ELF-1 (cell line): ENCODE results near the gene MICAL3.

Source experiments
- DNase-seq: peaks from one replicate; pipeline ENCODE4 v3.0.0-alpha.2; 2016; ENCODE audit warnings: low read depth, low spot score

The MICAL3 gene

GRCh38 chr22:17916226-17916889 is 108.0 kb downstream of the MICAL3 start:
- DNase-seq: no peak

- DNase-seq: no peak
Observed at GRCh38 chr22:17915676-17916075, 108.7 kb downstream of the MICAL3 start.

- DNase-seq: no peak
Observed at GRCh38 chr22:17915188-17915587, 109.2 kb downstream of the MICAL3 start.

- no peak for DNase-seq
Observed at GRCh38 chr22:17914474-17914873, 109.9 kb downstream of the MICAL3 start.

GRCh38 chr22:17913801-17914347 is 110.5 kb downstream of the MICAL3 start:
- no peak for DNase-seq

GRCh38 chr22:17912945-17913721 is 111.2 kb downstream of the MICAL3 start:
- DNase-seq: peak; percentile 36

GRCh38 chr22:17911887-17912286 is 112.5 kb downstream of the MICAL3 start:
- DNase-seq: no peak

GRCh38 chr22:17911312-17911705 is 113.1 kb downstream of the MICAL3 start:
- no peak for DNase-seq

- peak; percentile 88 for DNase-seq
Observed at GRCh38 chr22:17910561-17911311, 113.6 kb downstream of the MICAL3 start.

GRCh38 chr22:17907748-17908051 is 116.7 kb downstream of the MICAL3 start:
- DNase-seq: no peak

GRCh38 chr22:17906978-17907747 is 117.2 kb downstream of the MICAL3 start:
- DNase-seq: no peak

GRCh38 chr22:17905445-17905844 is 118.9 kb downstream of the MICAL3 start:
- DNase-seq: no peak

- peak; percentile 57 for DNase-seq
Observed at GRCh38 chr22:17903564-17904295, 120.6 kb downstream of the MICAL3 start.

- no peak for DNase-seq
Observed at GRCh38 chr22:17902960-17903359, 121.4 kb downstream of the MICAL3 start.

GRCh38 chr22:17898375-17898774 is 126.0 kb downstream of the MICAL3 start:
- DNase-seq: no peak

- DNase-seq: no peak
Observed at GRCh38 chr22:17897858-17898257, 126.5 kb downstream of the MICAL3 start.

GRCh38 chr22:17897426-17897825 is 126.9 kb downstream of the MICAL3 start:
- peak; percentile 56 for DNase-seq

GRCh38 chr22:17896586-17896985 is 127.8 kb downstream of the MICAL3 start:
- DNase-seq: peak; percentile 72

GRCh38 chr22:17893900-17894535 is 130.3 kb downstream of the MICAL3 start:
- no peak for DNase-seq

- DNase-seq: no peak
Observed at GRCh38 chr22:17892376-17892775, 132.0 kb downstream of the MICAL3 start.
